Gastrocnemius medialis (tissue), 4 donors: Measurements from ENCODE around the gene WWP2. TPM values are rescaled to one million over a fixed set of nuclear protein-coding genes. Genes with fewer than 3 reads are reported as not detected.

ENCODE experiments used
- ATAC-seq, 2 donors: fragments of 150-250 bp; one replicate each; pipeline ENCODE4 v1.9.1; 2016
- DNase-seq, 2 donors: peaks; one replicate each; pipeline ENCODE4 v3.0.0-alpha.2; 2019
- H3K27ac ChIP-seq, 4 donors: fragments of 200-600 bp; sonication (generic); 1 replicate in 1 of 4; 2 replicates in 3 of 4; pipeline ENCODE4 v1.5.1; 2016 to 2018; ENCODE audit warnings: mild to moderate bottlenecking in 2 of 4, moderate library complexity in 1 of 4
- H3K27me3 ChIP-seq, 3 donors: fragments of 200-600 bp; sonication (generic) in 2 of 3; 1 replicate in 1 of 3; 2 replicates in 2 of 3; pipeline versions ENCODE4 v1.5.1 to v1.6.0; 2016 to 2019; ENCODE audit warnings: mild to moderate bottlenecking in 1 of 3, moderate library complexity in 1 of 3
- H3K36me3 ChIP-seq, 2 donors: fragments of 200-600 bp; sonication (generic) in 1 of 2; one replicate each; pipeline ENCODE4 v1.5.1; 2017 to 2018
- H3K4me1 ChIP-seq, 2 donors: fragments of 200-600 bp; sonication (generic) in 1 of 2; one replicate each; pipeline ENCODE4 v1.5.1; 2016 to 2017; ENCODE audit warnings: mild to moderate bottlenecking in 2 of 2
- H3K4me3 ChIP-seq, 4 donors: fragments of 200-600 bp; sonication (generic) in 3 of 4; 1 replicate in 1 of 4; 2 replicates in 3 of 4; pipeline ENCODE4 v1.5.1; 2016 to 2019; ENCODE audit warnings: mild to moderate bottlenecking in 2 of 4
- H3K9me3 ChIP-seq, 3 donors: fragments of 200-600 bp; sonication (generic) in 2 of 3; 1 replicate in 1 of 3; 2 replicates in 2 of 3; pipeline ENCODE4 v1.5.1; 2016 to 2019
- POLR2A ChIP-seq, 2 donors: fragments of 450-650 bp; IDR thresholded peaks; one replicate each; pipeline ENCODE4 v1.6.1; 2017; ENCODE audit warnings: antibody characterized with exemption in 2 of 2, mild to moderate bottlenecking in 2 of 2, moderate library complexity in 2 of 2
- in situ Hi-C, 4 donors: fragments of 200-750 bp; cut with MboI; loops; one replicate each; pipeline versions ENCODE4 v1.15.0 to v1.8.0; 2017; ENCODE audit warnings: low sequenced_read_pairs in 4 of 4
- intact Hi-C: fragments of 100-400 bp; cut with DNase I; formaldehyde crosslinking; loops from one replicate; pipeline ENCODE4 v1.15.1; 2023; ENCODE audit warnings: low total_unique reads
- total RNA-seq, 4 donors: library from RNA; depleted of rRNA; stranded (reverse); fragments of >200 nt; gene quantifications; one replicate each; pipeline versions ENCODE4 v1.1.0 to v1.2.3, GENCODE V29; 2016
- TF ChIP-seq, protein P1 (sequence below), 5 experiments: fragments of 450-650 bp in 3 of 5; fragments of 200-600 bp in 2 of 5; sonication (generic) in 2 of 5; IDR thresholded peaks in 4 of 5; conservative IDR thresholded peaks in 1 of 5; 1 replicate in 4 of 5; 2 replicates in 1 of 5; pipeline ENCODE4 v1.5.1; 2016 to 2019; ENCODE audit warnings: antibody characterized with exemption in 5 of 5, mild to moderate bottlenecking in 3 of 5, moderate library complexity in 3 of 5

WWP2 gene
- total RNA-seq, 4 donors from 2014 or later = 29.4 to 35.6 (median 31.8) TPM

GRCh38 chr16:69834807-69835466 is 72.8 kb downstream of the WWP2 start:
- no peaks in the 10 kb centered on the region for H3K36me3 ChIP-seq
- H3K9me3 ChIP-seq = no peaks in the 10 kb centered on the region
- H3K27ac ChIP-seq = peak overlapping the region in 3 of 4 donors; percentile 18 to 40 (median 26)
- in situ Hi-C loops = no loop called here
- no peaks in the 10 kb centered on the region for H3K27me3 ChIP-seq
- no peak for DNase-seq
- no peak overlapping the region for H3K4me3 ChIP-seq
- intact Hi-C loops = no loop called here
- peaks cover 56 to 65% of the 10 kb centered on the region in 2 donors for H3K4me1 ChIP-seq
- TF ChIP-seq, protein P1, sequence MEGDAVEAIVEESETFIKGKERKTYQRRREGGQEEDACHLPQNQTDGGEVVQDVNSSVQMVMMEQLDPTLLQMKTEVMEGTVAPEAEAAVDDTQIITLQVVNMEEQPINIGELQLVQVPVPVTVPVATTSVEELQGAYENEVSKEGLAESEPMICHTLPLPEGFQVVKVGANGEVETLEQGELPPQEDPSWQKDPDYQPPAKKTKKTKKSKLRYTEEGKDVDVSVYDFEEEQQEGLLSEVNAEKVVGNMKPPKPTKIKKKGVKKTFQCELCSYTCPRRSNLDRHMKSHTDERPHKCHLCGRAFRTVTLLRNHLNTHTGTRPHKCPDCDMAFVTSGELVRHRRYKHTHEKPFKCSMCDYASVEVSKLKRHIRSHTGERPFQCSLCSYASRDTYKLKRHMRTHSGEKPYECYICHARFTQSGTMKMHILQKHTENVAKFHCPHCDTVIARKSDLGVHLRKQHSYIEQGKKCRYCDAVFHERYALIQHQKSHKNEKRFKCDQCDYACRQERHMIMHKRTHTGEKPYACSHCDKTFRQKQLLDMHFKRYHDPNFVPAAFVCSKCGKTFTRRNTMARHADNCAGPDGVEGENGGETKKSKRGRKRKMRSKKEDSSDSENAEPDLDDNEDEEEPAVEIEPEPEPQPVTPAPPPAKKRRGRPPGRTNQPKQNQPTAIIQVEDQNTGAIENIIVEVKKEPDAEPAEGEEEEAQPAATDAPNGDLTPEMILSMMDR (IDR thresholded peaks at IDR 0.05 in 4 of 5, conservative IDR thresholded peaks at IDR 0.05 in 1 of 5) = no peak
- TF ChIP-seq POLR2A (IDR thresholded peaks at IDR 0.05) = no peak
- peak; percentile 35 to 40 for ATAC-seq

DNA sequence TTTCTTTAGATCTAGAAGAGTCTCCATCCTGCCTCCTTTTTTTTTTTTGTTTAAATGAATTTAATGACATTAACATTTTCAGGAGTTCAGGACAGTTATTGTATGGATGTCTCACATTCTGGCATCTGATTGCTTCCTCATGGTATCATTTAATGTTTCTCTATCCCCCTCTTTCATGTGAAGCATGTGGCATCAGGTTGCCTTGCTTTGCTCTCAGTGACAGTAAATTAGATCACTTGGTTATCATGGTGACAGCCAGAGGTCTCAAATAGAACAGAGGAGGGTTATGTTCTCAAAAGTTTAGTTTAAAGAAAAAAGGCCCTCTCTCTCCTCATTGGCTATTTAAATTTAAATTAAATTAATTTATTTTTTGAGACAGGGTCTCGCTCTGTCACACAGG is 74.1 kb downstream of the WWP2 start:
- H3K9me3 ChIP-seq = no peaks in the 10 kb centered on the region
- H3K4me1 ChIP-seq = peaks cover 68 to 70% of the 10 kb centered on the region in 2 donors
- DNase-seq (no peak), ATAC-seq (no peak)
- no peaks in the 10 kb centered on the region for H3K27me3 ChIP-seq
- intact Hi-C loops = no loop called here
- TF ChIP-seq, protein P1 (IDR thresholded peaks at IDR 0.05 in 4 of 5, conservative IDR thresholded peaks at IDR 0.05 in 1 of 5) = no peak
- no peak for TF ChIP-seq POLR2A (IDR thresholded peaks at IDR 0.05)
- H3K36me3 ChIP-seq = no peaks in the 10 kb centered on the region
- no peak overlapping the region for H3K4me3 ChIP-seq
- peak overlapping the region in 1 of 4 donors; percentile 62 for H3K27ac ChIP-seq
- in situ Hi-C loops = no loop called here

DNA sequence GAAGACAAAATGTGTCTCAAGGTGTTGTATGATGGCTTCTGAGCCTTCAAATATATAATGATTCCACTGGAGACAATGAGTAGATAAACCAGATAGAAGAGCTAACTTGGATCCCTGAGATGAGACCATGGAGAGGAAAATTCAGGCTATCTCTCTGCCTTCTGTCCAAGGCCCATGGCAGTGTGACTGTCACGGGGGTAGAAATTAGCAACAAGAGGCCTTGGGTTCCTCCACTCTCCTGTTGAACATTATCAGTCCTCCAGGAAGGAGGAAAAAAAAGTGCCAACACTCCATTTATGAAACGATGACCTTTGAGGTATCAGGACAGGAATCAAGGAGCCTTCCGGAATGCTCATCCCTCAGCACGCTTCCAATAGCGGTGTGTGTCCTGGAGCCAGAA is 75.2 kb downstream of the WWP2 start:
- TF ChIP-seq, protein P1 (IDR thresholded peaks at IDR 0.05 in 4 of 5, conservative IDR thresholded peaks at IDR 0.05 in 1 of 5) = no peak
- TF ChIP-seq POLR2A (IDR thresholded peaks at IDR 0.05) = no peak
- no peak for DNase-seq
- Histone ChIP-seq H3K4me1 (peaks cover 68 to 70% of the 10 kb centered on the region in 2 donors), H3K36me3 (no peaks in the 10 kb centered on the region), H3K9me3 (no peaks in the 10 kb centered on the region), H3K4me3 (no peak overlapping the region), H3K27me3 (no peaks in the 10 kb centered on the region), H3K27ac (peak overlapping the region; percentile 5 to 81 (median 58))
- in situ Hi-C loops = no loop called here
- intact Hi-C loops = no loop called here
- no peak for ATAC-seq

- Histone ChIP-seq H3K27me3 (no peaks in the 10 kb centered on the region), H3K4me1 (peaks cover 60 to 62% of the 10 kb centered on the region in 2 donors), H3K36me3 (no peaks in the 10 kb centered on the region), H3K27ac (peak overlapping the region; percentile 55 to 81 (median 65)), H3K4me3 (no peak overlapping the region), H3K9me3 (no peaks in the 10 kb centered on the region)
- DNase-seq (peak in 1 of 2 donors; percentile 19), ATAC-seq (peak; percentile 56 to 62)
- intact Hi-C loops (no loop called here), in situ Hi-C loops (no loop called here)
- no peak for TF ChIP-seq POLR2A (IDR thresholded peaks at IDR 0.05)
- TF ChIP-seq, protein P1 (IDR thresholded peaks at IDR 0.05 in 4 of 5, conservative IDR thresholded peaks at IDR 0.05 in 1 of 5) = no peak
Measured at GRCh38 chr16:69838489-69838888, 76.4 kb downstream of the WWP2 start.
